HG03139 (cell line): Measurements from ENCODE around the gene ALDOA.

Source experiments
- ATAC-seq: cut with Tn5 transposase; IDR thresholded peaks from one replicate; pipeline ENCODE4 v1.9.1; 2021; ENCODE audit not compliant: unreplicated experiment

Gene ALDOA

GRCh38 chr16:30088832-30089624, 23.5 kb downstream of the ALDOA start:
- ATAC-seq: no peak

GRCh38 chr16:30090610-30091331, 25.2 kb downstream of the ALDOA start:
- no peak for ATAC-seq

- peak; percentile 48 for ATAC-seq
Observed at GRCh38 chr16:30091474-30092372, 26.2 kb downstream of the ALDOA start, which contains the start of gene TBX6. TSS of gene TBX6 (minus strand) at chr16:30091924. CDS start at chr16:30091193, 731 bp downstream.

- ATAC-seq: peak; percentile 36
Observed at GRCh38 chr16:30092373-30093010, 26.9 kb downstream of the ALDOA start.

- ATAC-seq: no peak
Observed at GRCh38 chr16:30094541-30095165, 29.1 kb downstream of the ALDOA start.

GRCh38 chr16:30095166-30096078, 29.9 kb downstream of the ALDOA start:
- ATAC-seq: no peak

GRCh38 chr16:30096105-30096861, 30.7 kb downstream of the ALDOA start, which contains the start of gene YPEL3:
TSS of gene YPEL3 (minus strand) at chr16:30096213. CDS start at chr16:30095482, 731 bp downstream.
- no peak for ATAC-seq

GRCh38 chr16:30096862-30097563, 31.5 kb downstream of the ALDOA start:
- ATAC-seq: no peak

GRCh38 chr16:30104090-30104489, 38.5 kb downstream of the ALDOA start:
- no peak for ATAC-seq

GRCh38 chr16:30104492-30104891, 38.9 kb downstream of the ALDOA start:
- ATAC-seq: no peak

- no peak for ATAC-seq
Observed at GRCh38 chr16:30108059-30108850, 42.7 kb downstream of the ALDOA start.

GRCh38 chr16:30110661-30111060, 45.1 kb downstream of the ALDOA start:
- no peak for ATAC-seq

- no peak for ATAC-seq
Observed at GRCh38 chr16:30112197-30113030, 46.9 kb downstream of the ALDOA start.

GRCh38 chr16:30113031-30113710, 47.6 kb downstream of the ALDOA start, which contains the start of gene GDPD3:
TSS of gene GDPD3 (minus strand) at chr16:30113537. CDS start at chr16:30113478, 59 bp downstream.
- no peak for ATAC-seq

- ATAC-seq: no peak
Observed at GRCh38 chr16:30113711-30114333, 48.3 kb downstream of the ALDOA start.
